DMS53 (cell line): ENCODE measurements around the gene WIZ.
"Not testable (repeated sequence)": the region's sequence is repeated elsewhere in the genome, so short reads cannot be mapped to it uniquely, and the experiment has no call there.

Source experiments
- DNase-seq: peaks from one replicate; lab custom pipeline; 2025; lab: John Stamatoyannopoulos, UW

The WIZ gene

GRCh38 chr19:15403151-15403531 is 46.6 kb downstream of the WIZ start:
- DNase-seq, result no peak

GRCh38 chr19:15402411-15403150 is 47.2 kb downstream of the WIZ start:
- no peak for DNase-seq

- DNase-seq, result no peak
Measured at GRCh38 chr19:15401397-15401710, 48.4 kb downstream of the WIZ start.

DNA sequence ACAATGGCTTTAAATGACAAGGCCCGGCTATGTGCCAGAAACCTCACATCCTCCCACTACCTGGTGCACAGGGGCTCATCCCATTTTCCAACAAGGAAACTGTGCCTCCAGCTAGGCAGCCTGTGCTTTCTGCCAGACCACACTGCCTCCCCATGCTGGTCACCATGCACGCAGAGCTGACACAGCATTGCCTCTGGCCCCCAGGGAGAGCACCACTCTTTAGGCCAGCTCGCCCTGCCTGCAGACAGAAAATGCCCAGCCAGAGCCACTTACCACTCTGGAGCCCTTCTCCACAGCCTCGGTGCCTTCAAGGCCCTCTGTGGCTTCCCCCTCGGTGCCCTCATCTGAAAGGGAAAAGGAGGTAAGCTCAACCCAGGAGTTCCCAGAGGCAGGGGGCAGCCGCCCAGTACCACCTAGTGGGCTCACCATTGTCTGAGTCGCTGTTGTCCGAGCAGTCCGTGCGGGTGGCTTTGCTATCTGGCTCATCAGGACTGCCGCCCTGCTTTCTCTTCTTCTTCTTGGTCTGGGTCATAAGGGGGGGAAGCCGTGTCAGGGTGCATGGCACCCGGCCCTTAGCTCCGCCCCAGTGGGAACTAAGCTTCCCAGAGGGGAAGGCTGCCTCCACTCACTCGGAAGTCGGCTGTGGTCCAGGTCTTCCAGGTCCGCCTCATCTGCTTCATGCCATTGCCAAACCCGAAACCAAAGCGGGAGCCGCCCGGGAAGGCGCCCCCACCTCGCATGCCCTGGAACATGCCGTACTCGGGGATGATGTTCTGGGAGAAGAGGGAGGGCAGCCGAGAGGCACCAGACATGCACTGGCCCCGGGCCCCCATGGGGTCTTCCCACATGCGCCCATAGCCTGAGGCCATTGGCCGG is 49.0 kb downstream of the WIZ start:
- no peak for DNase-seq

DNA sequence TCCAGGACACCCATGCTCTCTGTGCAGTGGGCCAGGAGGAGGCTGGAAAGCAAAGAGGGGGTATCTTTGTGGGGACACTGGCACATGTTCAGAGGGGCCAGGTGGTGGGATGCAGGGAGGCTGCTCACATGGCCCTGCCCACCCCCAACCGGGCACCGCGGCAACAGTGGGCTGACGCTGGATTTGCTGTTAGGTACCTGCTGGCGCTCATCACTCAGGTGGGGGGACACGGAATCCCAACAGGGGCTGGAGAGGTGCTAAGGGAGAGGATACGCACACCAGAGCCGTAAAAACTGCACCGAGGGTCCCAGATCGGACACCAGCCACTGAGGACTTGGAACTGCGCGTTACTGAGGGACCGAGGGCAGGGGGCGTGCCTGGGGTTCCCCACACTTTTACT is 50.1 kb downstream of the WIZ start:
- DNase-seq, result no peak

DNA sequence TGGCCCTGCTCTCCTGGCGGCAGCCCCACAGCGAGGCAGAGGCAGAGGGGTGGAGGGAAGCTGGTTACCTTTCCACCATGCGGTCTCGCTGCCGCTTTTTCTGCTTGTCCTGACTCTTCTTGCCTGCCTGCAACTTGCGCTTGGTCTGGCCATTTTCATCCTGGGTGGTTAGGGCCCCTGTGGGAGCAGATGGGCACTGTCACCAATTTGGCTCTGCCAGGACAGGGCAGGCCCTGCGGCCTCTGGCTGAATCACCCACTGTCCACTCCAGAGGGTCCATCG is 50.6 kb downstream of the WIZ start:
- DNase-seq, result no peak

GRCh38 chr19:15398501-15399233 is 51.1 kb downstream of the WIZ start:
- no peak for DNase-seq

- no peak for DNase-seq
Measured at GRCh38 chr19:15397782-15398181, 52.0 kb downstream of the WIZ start.

DNA sequence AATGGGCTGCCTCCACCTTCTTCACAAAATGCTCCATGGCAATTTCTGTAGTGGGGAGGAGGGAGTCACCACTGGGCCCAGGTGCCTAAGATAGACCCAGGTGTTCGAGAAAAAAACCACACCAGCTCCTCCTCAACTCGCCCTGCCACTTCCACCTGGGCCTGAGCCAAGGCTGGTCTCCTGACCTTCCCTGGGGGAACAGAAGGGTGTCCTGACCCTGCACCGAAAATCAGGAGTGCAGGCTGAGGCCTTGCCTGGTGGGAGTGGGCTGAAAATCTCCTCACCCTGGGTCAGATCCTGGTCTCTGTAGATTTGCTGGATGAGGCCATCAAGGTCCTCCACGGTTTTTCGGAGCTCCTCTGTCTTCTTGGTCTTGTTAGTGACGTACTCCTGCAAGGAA is 52.5 kb downstream of the WIZ start:
- no peak for DNase-seq

DNA sequence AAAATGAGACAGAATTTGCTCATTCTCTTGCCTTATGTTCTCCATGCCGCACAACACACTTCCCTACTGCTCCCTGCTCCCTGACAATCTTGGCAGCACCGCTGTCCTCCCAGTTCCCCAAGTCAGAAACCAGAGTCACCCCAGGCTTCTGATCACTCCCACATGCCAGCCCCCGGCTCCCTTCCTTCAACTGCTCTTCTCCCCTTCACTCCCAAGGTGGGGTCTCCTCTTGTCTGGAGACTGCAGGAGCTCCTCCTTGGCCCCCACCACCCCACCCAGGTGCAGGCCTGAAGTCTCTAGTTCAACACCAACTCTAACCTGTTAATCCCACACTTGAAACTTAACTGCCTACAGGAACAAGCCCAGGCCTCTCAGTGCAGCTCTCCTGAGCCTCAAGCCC is 53.3 kb downstream of the WIZ start:
- DNase-seq, result no peak

GRCh38 chr19:15395251-15395650 is 54.5 kb downstream of the WIZ start:
- not testable (repeated sequence) for DNase-seq

DNA sequence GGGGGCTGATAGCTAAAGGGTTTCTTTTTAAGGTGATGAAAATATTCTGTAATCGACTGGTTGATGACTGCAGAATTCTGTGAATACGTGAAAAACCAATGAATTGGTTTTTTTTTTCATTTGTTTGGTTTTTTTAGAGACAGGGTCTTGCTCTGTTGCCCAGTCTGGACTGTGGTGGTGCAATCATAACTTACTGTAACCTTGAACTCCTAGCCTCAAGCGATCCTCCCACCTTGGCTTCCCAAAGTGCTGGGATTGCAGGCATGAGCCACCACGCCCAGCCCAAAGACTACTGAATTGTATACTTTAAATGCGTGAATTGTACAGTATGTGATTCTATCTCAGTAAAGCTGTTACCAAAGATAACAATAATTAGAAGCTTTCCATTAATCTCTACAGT is 55.3 kb downstream of the WIZ start:
- no peak for DNase-seq

DNA sequence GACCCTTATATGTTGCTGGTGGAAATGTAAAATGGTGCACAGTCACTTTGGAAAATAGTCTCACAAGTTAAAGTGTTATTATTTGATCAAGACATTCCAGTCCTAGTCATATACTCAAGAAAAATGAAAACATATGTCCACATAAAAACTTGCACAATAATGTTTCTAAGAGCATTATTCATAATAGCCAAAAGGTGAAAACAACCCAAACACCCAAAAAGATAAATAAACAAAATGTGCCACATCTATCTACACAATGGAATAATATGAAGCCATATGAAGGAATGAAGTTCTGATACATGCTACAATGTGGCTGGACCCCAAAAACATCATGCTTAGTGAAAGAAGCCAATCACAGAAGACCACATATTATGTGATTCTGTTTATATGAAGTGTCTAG is 55.8 kb downstream of the WIZ start:
- DNase-seq, result no peak

DNA sequence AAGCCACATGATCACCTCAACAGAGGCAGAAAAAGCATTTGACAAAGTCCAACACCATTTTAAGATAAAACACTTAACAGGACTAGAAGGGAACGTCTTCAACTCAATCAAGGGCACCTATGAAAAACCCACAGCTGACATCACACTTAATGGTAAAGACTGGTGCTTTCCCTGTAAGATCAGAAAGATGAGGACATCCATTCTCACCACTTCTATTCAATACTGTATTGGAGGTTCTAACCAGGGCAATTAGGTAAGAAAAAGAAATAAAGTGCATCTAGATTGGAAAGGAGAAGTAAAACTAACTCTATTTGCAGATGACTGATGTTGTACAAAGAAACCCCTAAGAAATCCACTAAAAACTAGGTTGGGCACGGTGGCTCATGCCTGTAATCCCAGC is 58.9 kb downstream of the WIZ start:
- no peak for DNase-seq

GRCh38 chr19:15381864-15382263 is 67.9 kb downstream of the WIZ start:
- DNase-seq, result no peak

GRCh38 chr19:15381429-15381828 is 68.3 kb downstream of the WIZ start:
- DNase-seq, result no peak

DNA sequence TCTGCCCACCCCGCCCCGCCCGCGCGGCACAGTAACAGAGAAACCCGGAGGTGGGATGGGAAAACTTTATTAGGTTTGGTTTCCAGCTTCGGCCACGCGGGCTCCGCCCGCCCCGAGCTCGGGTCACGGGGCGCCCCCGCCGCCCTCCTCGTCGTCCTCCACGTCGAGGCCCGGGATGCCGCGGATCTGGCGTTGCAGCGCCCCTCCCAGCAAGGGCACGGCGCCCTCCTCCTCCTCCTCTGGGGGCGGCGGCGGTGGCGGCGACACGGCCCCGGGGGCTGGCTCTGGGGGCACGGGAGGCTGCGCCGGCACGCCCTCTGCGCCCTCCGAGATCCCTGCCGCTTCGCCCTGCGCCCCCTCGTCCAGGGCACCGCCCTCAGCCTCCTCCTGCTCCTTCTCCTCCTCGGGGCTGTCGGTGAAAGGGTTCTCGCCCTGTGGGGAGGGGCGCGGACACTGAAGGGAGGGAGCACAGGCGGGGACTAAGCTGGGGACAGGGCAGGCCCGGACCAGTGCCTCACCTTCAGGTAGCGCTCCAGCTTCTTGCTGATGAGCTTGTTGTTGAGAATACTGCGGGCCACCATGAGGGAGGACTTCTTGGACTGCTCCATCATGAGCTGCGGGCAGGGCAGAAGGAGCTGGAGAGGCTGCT is 69.6 kb downstream of the WIZ start:
- DNase-seq, result peak; percentile 86

GRCh38 chr19:15379083-15379998 is 70.4 kb downstream of the WIZ start, which contains the start of gene AKAP8:
Gene AKAP8 (minus strand): TSS chr19:15379787. CDS start chr19:15379731, 56 bp downstream.
- DNase-seq, result peak; percentile 98

- peak; percentile 66 for DNase-seq
Measured at GRCh38 chr19:15378534-15379082, 71.1 kb downstream of the WIZ start.

GRCh38 chr19:15374796-15375440 is 74.8 kb downstream of the WIZ start:
- DNase-seq, result no peak
